ENCODE measurements around the gene TPP1.

GRCh38 chr11:6576471-6577373, 42.5 kb downstream of the TPP1 start:
- TF ChIP-seq CTCF (conservative IDR thresholded peaks at IDR 0.05; ENCODE audit: low read depth, low read length) (no peak), EZH2 (IDR thresholded peaks at IDR 0.05; ENCODE audit: low read length, unreplicated experiment) (no peak)

Measured in PC-3 (cell line).